GM12874 (cell line): ENCODE measurements around the gene AP1M1.

Experiments
- CTCF ChIP-seq: IDR thresholded peaks from 2 replicates; pipeline ENCODE4 v1.5.1; 2011; ENCODE audit warnings: low read depth, mild to moderate bottlenecking, control low read depth, low read length, moderate library complexity; ENCODE audit not compliant: insufficient read depth

AP1M1 gene

GRCh38 chr19:16188521-16188920 lies 9.2 kb upstream of the AP1M1 start:
- no peak for TF ChIP-seq CTCF

- TF ChIP-seq CTCF, result no peak
Observed at GRCh38 chr19:16190198-16190597, 7.5 kb upstream of the AP1M1 start.

- TF ChIP-seq CTCF, result no peak
Observed at GRCh38 chr19:16190736-16191135, 7.0 kb upstream of the AP1M1 start.

- TF ChIP-seq CTCF, result no peak
Observed at GRCh38 chr19:16191216-16191908, 6.3 kb upstream of the AP1M1 start.

- TF ChIP-seq CTCF, result no peak
Observed at GRCh38 chr19:16193466-16193865, 4.2 kb upstream of the AP1M1 start.

GRCh38 chr19:16197188-16197621 lies 506 bp upstream of the AP1M1 start:
- TF ChIP-seq CTCF, result no peak

GRCh38 chr19:16198370-16198651 lies 600 bp downstream of the AP1M1 start:
- TF ChIP-seq CTCF, result no peak
